Keratinocyte (primary cell): ENCODE data around the gene FHOD1. TPM values are rescaled to one million over a fixed set of nuclear protein-coding genes. Genes with fewer than 3 reads are reported as not detected.

Experiments used
- DNase-seq: peaks from one replicate; pipeline ENCODE4 v3.0.0-alpha.2; 2011; ENCODE audit warnings: low read depth, missing footprints, low spot score
- FAIRE-seq: peaks from 2 replicates; lab custom pipeline; 2011; peaks lifted over from hg19 to GRCh38; lab: Jason Lieb, UNC
- H2AFZ ChIP-seq: 2 replicates; pipeline ENCODE4 v1.6.0; 2012; ENCODE audit warnings: low read length, control low read depth, inconsistent platforms; ENCODE audit not compliant: control insufficient read depth
- H3K27ac ChIP-seq: 2 replicates; pipeline ENCODE4 v1.5.1; 2011; ENCODE audit warnings: low read length; ENCODE audit not compliant: control insufficient read depth, insufficient read depth
- H3K27me3 ChIP-seq: 3 replicates; pipeline ENCODE4 v1.6.0; 2011; ENCODE audit warnings: low read length; ENCODE audit not compliant: control insufficient read depth, insufficient read depth; ENCODE audit errors: extremely low read depth
- H3K36me3 ChIP-seq, 2 experiments: 2 replicates in 1 of 2; 3 replicates in 1 of 2; pipeline ENCODE4 v1.5.1; 2011; ENCODE audit warnings: low read length in 2 of 2, mild to moderate bottlenecking in 1 of 2; ENCODE audit not compliant: control insufficient read depth in 2 of 2, insufficient read depth in 2 of 2; ENCODE audit errors: extremely low read depth in 1 of 2
- H3K4me1 ChIP-seq: 3 replicates; pipeline ENCODE4 v1.5.1; 2011; ENCODE audit warnings: low read length; ENCODE audit not compliant: control insufficient read depth, insufficient read depth; ENCODE audit errors: extremely low read depth
- H3K4me2 ChIP-seq: 3 replicates; pipeline ENCODE4 v1.6.0; 2011; ENCODE audit warnings: low read depth, low read length; ENCODE audit not compliant: control insufficient read depth, insufficient read depth; ENCODE audit errors: extremely low read depth
- H3K4me3 ChIP-seq, 3 experiments: fragments of 200-600 bp in 1 of 3; sonication (generic) in 1 of 3; 2 replicates in 2 of 3; 3 replicates in 1 of 3; pipeline ENCODE4 v1.5.1; 2011 to 2016; ENCODE audit warnings: low read length in 3 of 3, mild to moderate bottlenecking in 3 of 3, control low read depth in 2 of 3, inconsistent platforms in 1 of 3, low read depth in 1 of 3, mixed read lengths in 1 of 3, mixed run types in 1 of 3, moderate library complexity in 1 of 3; ENCODE audit not compliant: control insufficient read depth in 2 of 3, insufficient read depth in 2 of 3; ENCODE audit errors: extremely low read depth in 1 of 3
- H3K79me2 ChIP-seq: 2 replicates; pipeline ENCODE4 v1.6.0; 2012; ENCODE audit warnings: low read length; ENCODE audit not compliant: control insufficient read depth, insufficient read depth
- H3K9ac ChIP-seq: 3 replicates; pipeline ENCODE4 v1.6.0; 2011; ENCODE audit warnings: low read length; ENCODE audit not compliant: control insufficient read depth, insufficient read depth; ENCODE audit errors: extremely low read depth
- H3K9me1 ChIP-seq: 3 replicates; pipeline ENCODE4 v1.6.0; 2011; ENCODE audit warnings: low read length; ENCODE audit not compliant: control insufficient read depth, insufficient read depth; ENCODE audit errors: extremely low read depth
- H3K9me3 ChIP-seq: 2 replicates; pipeline ENCODE4 v1.5.1; 2012; ENCODE audit warnings: low read depth, low read length; ENCODE audit not compliant: control insufficient read depth
- H4K20me1 ChIP-seq: 3 replicates; pipeline ENCODE4 v1.6.0; 2011; ENCODE audit warnings: low read length; ENCODE audit not compliant: control insufficient read depth, insufficient read depth; ENCODE audit errors: extremely low read depth
- CTCF ChIP-seq, 3 experiments: IDR thresholded peaks in 1 of 3; conservative IDR thresholded peaks in 1 of 3; optimal IDR thresholded peaks in 1 of 3; 2 replicates in 2 of 3; 3 replicates in 1 of 3; pipeline versions ENCODE3 to v1.5.1; 2011; ENCODE audit warnings: low read length in 3 of 3, mild to moderate bottlenecking in 3 of 3, moderate library complexity in 2 of 3, control low read depth in 1 of 3, inconsistent platforms in 1 of 3; ENCODE audit not compliant: insufficient read depth in 2 of 3; ENCODE audit errors: extremely low read depth in 1 of 3
- EZH2 ChIP-seq: IDR thresholded peaks from one replicate; pipeline ENCODE4 v1.6.1; 2012; ENCODE audit warnings: inconsistent platforms, mild to moderate bottlenecking, low read length, moderate library complexity
- dilution Hi-C: fragments of 300-500 bp; cut with MboI; formaldehyde crosslinking; loops from one replicate; pipeline ENCODE4 v1.7.0; 2020; ENCODE audit warnings: low sequenced_read_pairs; ENCODE audit not compliant: extremely low pct_ligation_motif_present
- polyA plus RNA-seq, 5 experiments: library from polyadenylated mRNA; depleted of rRNA in 3 of 5; stranded (reverse) in 3 of 5; stranded (forward) in 1 of 5; unstranded in 1 of 5; fragments of >200 nt; gene quantifications; 1 replicate in 1 of 5; 2 replicates in 3 of 5; 3 replicates in 1 of 5; pipeline versions ENCODE4 v1.2.1 to v1.2.3, GENCODE V29; 2011 to 2012; ENCODE audit warnings: missing spikeins in 2 of 5, low read depth in 1 of 5, low replicate concordance in 1 of 5

Gene FHOD1
- polyA plus RNA-seq, 1 donor (not counting 4 experiments of a cell fraction or from before 2014, with no cell fraction given) = 29.4 TPM

GRCh38 chr16:67215706-67216105 is 31.6 kb downstream of the FHOD1 start:
- no peak for TF ChIP-seq CTCF (optimal IDR thresholded peaks at IDR 0.05 in 1 of 3, IDR thresholded peaks at IDR 0.05 in 1 of 3, conservative IDR thresholded peaks at IDR 0.05 in 1 of 3; ENCODE audit: extremely low read depth in 1 of 3, insufficient read depth in 2 of 3, low read length in 3 of 3)
- TF ChIP-seq EZH2 = no peak
- Histone ChIP-seq H3K9me1 (no peaks in the 10 kb centered on the region), H3K27ac (no peak overlapping the region), H3K9me3 (no peaks in the 10 kb centered on the region), H3K36me3 (peaks cover 0 to 1% of the 10 kb centered on the region in 2 experiments), H3K4me2 (no peak overlapping the region), H3K79me2 (no peaks in the 10 kb centered on the region), H3K4me3 (no peak overlapping the region), H3K27me3 (no peaks in the 10 kb centered on the region), H3K9ac (no peak overlapping the region), H4K20me1 (no peaks in the 10 kb centered on the region), H3K4me1 (peaks cover 17% of the 10 kb centered on the region), H2AFZ (no peak overlapping the region)
- dilution Hi-C loops = no loop called here
- FAIRE-seq = no peak
- DNase-seq = no peak

GRCh38 chr16:67213197-67214019 is 33.9 kb downstream of the FHOD1 start:
- Histone ChIP-seq H4K20me1 (no peaks in the 10 kb centered on the region), H3K9ac (peak overlapping the region; percentile 39), H3K27ac (peak overlapping the region; percentile 67), H3K9me1 (no peaks in the 10 kb centered on the region), H3K27me3 (no peaks in the 10 kb centered on the region), H3K4me1 (peaks cover 19% of the 10 kb centered on the region), H3K4me2 (peak overlapping the region; percentile 71), H3K36me3 (no peaks in the 10 kb centered on the region), H3K4me3 (peak overlapping the region in 2 of 3 experiments; percentile 8 to 29), H3K9me3 (no peaks in the 10 kb centered on the region), H3K79me2 (no peaks in the 10 kb centered on the region), H2AFZ (peak overlapping the region; percentile 47)
- dilution Hi-C loops = no loop called here
- FAIRE-seq (no peak), DNase-seq (no peak)
- TF ChIP-seq EZH2 = no peak
- no peak for TF ChIP-seq CTCF (optimal IDR thresholded peaks at IDR 0.05 in 1 of 3, IDR thresholded peaks at IDR 0.05 in 1 of 3, conservative IDR thresholded peaks at IDR 0.05 in 1 of 3; ENCODE audit: extremely low read depth in 1 of 3, insufficient read depth in 2 of 3, low read length in 3 of 3)
